ENCODE data around the gene KCNN3. TPM values are rescaled to one million over a fixed set of nuclear protein-coding genes. Genes with fewer than 3 reads are reported as not detected.

Gene KCNN3
- total and polyA plus RNA-seq, 4 donors: 0.47 to 4.9 (median 1.9) TPM

DNA sequence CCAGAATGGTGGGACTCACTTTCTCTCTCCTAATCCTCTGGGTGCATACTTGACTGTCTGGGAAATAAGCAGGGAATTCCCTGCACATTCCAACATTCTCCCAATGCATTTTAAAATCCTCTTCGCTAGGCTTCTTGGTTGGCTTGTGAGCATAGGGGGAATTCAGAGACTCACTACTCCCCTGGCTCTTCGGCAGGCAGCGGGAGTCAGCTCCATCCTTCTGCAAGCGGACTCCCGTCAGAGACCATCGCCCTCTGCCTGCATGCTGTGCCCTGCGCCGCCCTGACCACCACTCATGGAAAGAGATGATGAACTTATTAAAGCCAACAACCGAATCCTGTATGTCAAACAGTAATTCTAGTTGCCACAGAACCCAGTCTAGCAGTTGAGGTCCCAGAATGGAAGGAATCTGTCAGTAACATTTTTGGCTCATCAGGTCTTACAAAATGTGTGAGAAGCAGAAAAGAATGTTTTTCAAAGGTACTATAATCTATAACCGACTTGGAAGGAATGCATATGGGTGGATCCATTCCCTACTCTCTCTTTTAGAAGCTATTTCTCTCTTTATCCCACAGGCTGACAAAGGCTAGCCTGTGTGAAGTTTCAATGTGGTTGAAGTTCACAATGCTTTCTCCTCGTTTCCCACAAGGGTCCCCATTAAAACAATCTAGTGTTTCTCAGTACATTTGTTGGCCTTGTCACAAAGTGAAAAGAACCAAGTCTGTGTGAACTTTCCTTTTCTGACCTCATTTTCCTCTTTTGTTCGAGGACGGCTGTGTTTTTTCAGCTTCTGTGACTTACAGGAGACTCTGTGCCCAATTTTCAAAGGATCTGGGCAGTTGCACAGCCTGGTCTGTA is 143.0 kb downstream of the KCNN3 start:
- TF ChIP-seq, protein P1, sequence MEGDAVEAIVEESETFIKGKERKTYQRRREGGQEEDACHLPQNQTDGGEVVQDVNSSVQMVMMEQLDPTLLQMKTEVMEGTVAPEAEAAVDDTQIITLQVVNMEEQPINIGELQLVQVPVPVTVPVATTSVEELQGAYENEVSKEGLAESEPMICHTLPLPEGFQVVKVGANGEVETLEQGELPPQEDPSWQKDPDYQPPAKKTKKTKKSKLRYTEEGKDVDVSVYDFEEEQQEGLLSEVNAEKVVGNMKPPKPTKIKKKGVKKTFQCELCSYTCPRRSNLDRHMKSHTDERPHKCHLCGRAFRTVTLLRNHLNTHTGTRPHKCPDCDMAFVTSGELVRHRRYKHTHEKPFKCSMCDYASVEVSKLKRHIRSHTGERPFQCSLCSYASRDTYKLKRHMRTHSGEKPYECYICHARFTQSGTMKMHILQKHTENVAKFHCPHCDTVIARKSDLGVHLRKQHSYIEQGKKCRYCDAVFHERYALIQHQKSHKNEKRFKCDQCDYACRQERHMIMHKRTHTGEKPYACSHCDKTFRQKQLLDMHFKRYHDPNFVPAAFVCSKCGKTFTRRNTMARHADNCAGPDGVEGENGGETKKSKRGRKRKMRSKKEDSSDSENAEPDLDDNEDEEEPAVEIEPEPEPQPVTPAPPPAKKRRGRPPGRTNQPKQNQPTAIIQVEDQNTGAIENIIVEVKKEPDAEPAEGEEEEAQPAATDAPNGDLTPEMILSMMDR (IDR thresholded peaks at IDR 0.05; ENCODE audit: control extremely low read depth, extremely low read depth): no peak
- DNase-seq (no peak), ATAC-seq (ENCODE audit: insufficient read depth, low FRiP score) (no peak)
- no peak overlapping the region for H3K9ac ChIP-seq (ENCODE audit: insufficient read depth in 1 of 2, low read length in 2 of 2)
- no peaks in the 10 kb centered on the region for H3K36me3 ChIP-seq (ENCODE audit: control insufficient read depth in 4 of 4, insufficient read depth in 4 of 4, low read length in 4 of 4)
- no peak overlapping the region for H3K27ac ChIP-seq (ENCODE audit: low read depth in 1 of 2, low read length in 1 of 2)
- H3K27me3 ChIP-seq (ENCODE audit: control insufficient read depth in 3 of 3, insufficient read depth in 3 of 3, low read length in 2 of 3): no peaks in the 10 kb centered on the region
- H3K9me3 ChIP-seq (ENCODE audit: control insufficient read depth in 4 of 4, insufficient read depth in 3 of 4, low read length in 3 of 4): no peaks in the 10 kb centered on the region
- no peak overlapping the region for H3K4me3 ChIP-seq
- WGBS, 2 donors: 90 to 91% methylated on average over 13 of the region's 13 CpGs
- H3K4me1 ChIP-seq (ENCODE audit: control insufficient read depth in 5 of 5, insufficient read depth in 5 of 5, low read length in 5 of 5): peaks cover 0 to 9% (median 5%) of the 10 kb centered on the region in 5 donors

DNA sequence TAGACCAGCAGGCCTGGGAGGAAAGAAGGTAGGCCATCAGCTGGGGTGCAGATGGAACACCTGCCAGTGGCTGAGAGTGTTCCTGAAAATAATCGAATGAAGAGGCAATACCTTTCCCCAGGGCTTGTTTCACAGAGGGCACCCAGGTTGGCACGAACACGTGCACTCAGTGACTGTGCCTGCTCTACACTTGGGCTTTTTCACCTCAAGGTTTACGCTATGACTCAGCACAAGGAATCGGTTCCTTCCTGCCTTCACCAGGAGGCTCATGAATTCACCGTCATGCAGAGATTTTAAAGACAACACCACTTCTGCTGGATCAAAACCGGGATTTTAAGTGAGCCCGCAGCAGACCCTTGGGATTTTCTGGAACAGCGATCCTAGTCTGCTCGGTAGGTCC is 143.6 kb downstream of the KCNN3 start:
- 42 to 64% methylated on average over 10 of the region's 10 CpGs for WGBS, 2 donors
- Histone ChIP-seq H3K9me3 (ENCODE audit: control insufficient read depth in 4 of 4, insufficient read depth in 3 of 4, low read length in 3 of 4) (no peaks in the 10 kb centered on the region), H3K36me3 (ENCODE audit: control insufficient read depth in 4 of 4, insufficient read depth in 4 of 4, low read length in 4 of 4) (no peaks in the 10 kb centered on the region), H3K27me3 (ENCODE audit: control insufficient read depth in 3 of 3, insufficient read depth in 3 of 3, low read length in 2 of 3) (no peaks in the 10 kb centered on the region), H3K4me1 (ENCODE audit: control insufficient read depth in 5 of 5, insufficient read depth in 5 of 5, low read length in 5 of 5) (peaks cover 0 to 9% (median 5%) of the 10 kb centered on the region in 5 donors), H3K9ac (ENCODE audit: insufficient read depth in 1 of 2, low read length in 2 of 2) (no peak overlapping the region), H3K4me3 (no peak overlapping the region), H3K27ac (ENCODE audit: low read depth in 1 of 2, low read length in 1 of 2) (no peak overlapping the region)
- ATAC-seq (ENCODE audit: insufficient read depth, low FRiP score) (no peak), DNase-seq (no peak)
- TF ChIP-seq, protein P1 (IDR thresholded peaks at IDR 0.05; ENCODE audit: control extremely low read depth, extremely low read depth): no peak

DNA sequence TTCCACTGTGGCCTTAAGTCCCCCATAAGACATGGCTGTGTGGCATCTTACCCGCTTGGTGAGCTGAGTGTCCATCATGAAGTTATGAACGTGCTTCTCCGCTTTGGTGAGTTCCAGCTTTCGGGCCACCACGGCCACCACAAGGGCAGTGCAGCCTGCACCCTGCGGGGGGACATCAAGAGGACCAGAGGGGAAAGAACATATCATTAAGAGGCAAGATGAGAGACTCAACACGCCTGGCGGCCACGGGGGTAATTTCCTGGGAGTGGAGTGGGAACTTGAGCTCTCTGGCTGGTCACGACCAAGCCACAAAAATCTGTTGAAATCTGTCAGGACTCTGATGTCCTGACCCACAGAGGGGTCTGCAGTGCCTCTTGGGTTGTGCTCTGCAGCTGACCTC is 144.2 kb downstream of the KCNN3 start:
- DNase-seq (no peak), ATAC-seq (ENCODE audit: insufficient read depth, low FRiP score) (no peak)
- Histone ChIP-seq H3K27ac (ENCODE audit: low read depth in 1 of 2, low read length in 1 of 2) (no peak overlapping the region), H3K9ac (ENCODE audit: insufficient read depth in 1 of 2, low read length in 2 of 2) (no peak overlapping the region), H3K4me1 (ENCODE audit: control insufficient read depth in 5 of 5, insufficient read depth in 5 of 5, low read length in 5 of 5) (peaks cover 0 to 7% (median 0%) of the 10 kb centered on the region in 5 donors), H3K4me3 (no peak overlapping the region), H3K36me3 (ENCODE audit: control insufficient read depth in 4 of 4, insufficient read depth in 4 of 4, low read length in 4 of 4) (no peaks in the 10 kb centered on the region), H3K9me3 (ENCODE audit: control insufficient read depth in 4 of 4, insufficient read depth in 3 of 4, low read length in 3 of 4) (no peaks in the 10 kb centered on the region), H3K27me3 (ENCODE audit: control insufficient read depth in 3 of 3, insufficient read depth in 3 of 3, low read length in 2 of 3) (no peaks in the 10 kb centered on the region)
- TF ChIP-seq, protein P1 (IDR thresholded peaks at IDR 0.05; ENCODE audit: control extremely low read depth, extremely low read depth): no peak
- 88 to 89% methylated on average over 10 of the region's 10 CpGs for WGBS, 2 donors

Data from lung (tissue), 12 donors.